ENCODE data around the gene SLC7A6.

DNA sequence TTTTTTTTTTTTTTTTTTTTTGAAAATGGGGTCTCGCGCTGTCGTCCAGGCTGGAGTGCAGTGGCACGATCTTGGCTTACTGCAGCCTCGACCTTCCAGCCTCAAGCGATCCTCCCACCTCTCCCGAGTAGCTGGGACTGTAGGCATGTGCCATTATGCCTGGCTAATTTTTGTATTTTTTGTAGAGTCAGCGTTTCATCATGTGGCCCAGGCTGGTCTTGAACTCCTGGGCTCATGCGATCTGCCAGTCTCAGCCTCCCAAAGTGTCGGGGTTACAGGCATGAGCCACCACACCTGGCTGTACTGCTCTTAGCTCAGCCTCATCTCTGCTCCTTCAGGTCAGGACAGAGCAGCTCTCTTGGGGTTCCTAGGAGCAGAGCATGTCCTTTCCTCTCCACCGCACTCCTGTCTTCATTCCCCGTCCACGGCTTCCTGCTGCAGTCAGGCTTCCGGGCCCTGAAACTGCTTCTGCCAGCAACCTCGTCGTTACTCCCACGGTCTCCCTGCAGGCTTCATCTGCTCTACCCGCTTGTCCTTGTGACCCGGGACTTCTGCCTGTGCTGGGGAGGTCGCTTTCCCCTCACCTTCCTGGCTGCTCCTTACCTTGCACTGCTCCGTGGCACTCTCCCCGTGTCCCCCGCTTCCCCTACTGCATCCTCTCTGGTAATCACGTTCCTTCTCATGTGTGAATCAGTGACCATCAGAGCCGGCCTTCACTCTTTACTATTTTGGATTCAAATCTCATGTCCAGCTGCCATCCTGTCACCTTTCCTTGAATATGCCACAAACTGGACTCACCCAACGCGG, 84.5 kb downstream of the SLC7A6 start:
- TF ChIP-seq, protein P1, sequence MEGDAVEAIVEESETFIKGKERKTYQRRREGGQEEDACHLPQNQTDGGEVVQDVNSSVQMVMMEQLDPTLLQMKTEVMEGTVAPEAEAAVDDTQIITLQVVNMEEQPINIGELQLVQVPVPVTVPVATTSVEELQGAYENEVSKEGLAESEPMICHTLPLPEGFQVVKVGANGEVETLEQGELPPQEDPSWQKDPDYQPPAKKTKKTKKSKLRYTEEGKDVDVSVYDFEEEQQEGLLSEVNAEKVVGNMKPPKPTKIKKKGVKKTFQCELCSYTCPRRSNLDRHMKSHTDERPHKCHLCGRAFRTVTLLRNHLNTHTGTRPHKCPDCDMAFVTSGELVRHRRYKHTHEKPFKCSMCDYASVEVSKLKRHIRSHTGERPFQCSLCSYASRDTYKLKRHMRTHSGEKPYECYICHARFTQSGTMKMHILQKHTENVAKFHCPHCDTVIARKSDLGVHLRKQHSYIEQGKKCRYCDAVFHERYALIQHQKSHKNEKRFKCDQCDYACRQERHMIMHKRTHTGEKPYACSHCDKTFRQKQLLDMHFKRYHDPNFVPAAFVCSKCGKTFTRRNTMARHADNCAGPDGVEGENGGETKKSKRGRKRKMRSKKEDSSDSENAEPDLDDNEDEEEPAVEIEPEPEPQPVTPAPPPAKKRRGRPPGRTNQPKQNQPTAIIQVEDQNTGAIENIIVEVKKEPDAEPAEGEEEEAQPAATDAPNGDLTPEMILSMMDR (conservative IDR thresholded peaks at IDR 0.05; ENCODE audit: low read length) = no peak
- TF ChIP-seq EZH2phosphoT487 (IDR thresholded peaks at IDR 0.05; ENCODE audit: borderline replicate concordance) = no peak
